Measurements from ENCODE around the gene ZNF497. TPM values are rescaled to one million over a fixed set of nuclear protein-coding genes. Genes with fewer than 3 reads are reported as not detected.

Gene ZNF497
- total and polyA plus RNA-seq, 2 of the 13 experiments (the other 11 are each of a cell fraction or from before 2014, with no cell fraction given): 1.5 to 1.9 TPM

GRCh38 chr19:58385891-58386575 is 23.5 kb upstream of the ZNF497 start (continued):
- TF ChIP-seq TIGD3 (CRISPR knock-in tag; IDR thresholded peaks at IDR 0.05; ENCODE audit: borderline replicate concordance) (no peak), ZBTB46 (CRISPR knock-in tag; IDR thresholded peaks at IDR 0.05; ENCODE audit: borderline replicate concordance) (no peak), ZBTB42 (CRISPR knock-in tag; IDR thresholded peaks at IDR 0.05) (no peak; the same call in 1 of the 2 replicates), E2F5 (CRISPR knock-in tag; conservative IDR thresholded peaks at IDR 0.05) (no peak), RBM39 (IDR thresholded peaks at IDR 0.05; ENCODE audit: low read depth, low read length, poor library complexity, severe bottlenecking) (peak; percentile 71), WIZ (CRISPR knock-in tag; IDR thresholded peaks at IDR 0.05) (no peak), SRSF4 (IDR thresholded peaks at IDR 0.05; ENCODE audit: low read depth, low read length, poor library complexity, severe bottlenecking) (no peak), ZNF503 (CRISPR knock-in tag; IDR thresholded peaks at IDR 0.05) (no peak), ATF6 (CRISPR knock-in tag; conservative IDR thresholded peaks at IDR 0.05) (no peak), ZNF337 (CRISPR knock-in tag; IDR thresholded peaks at IDR 0.05; ENCODE audit: borderline replicate concordance, low read depth) (no peak), MEIS2 (CRISPR knock-in tag; IDR thresholded peaks at IDR 0.05) (no peak), JUNB (CRISPR knock-in tag; IDR thresholded peaks at IDR 0.05; ENCODE audit: borderline replicate concordance) (no peak), MAZ (IDR thresholded peaks at IDR 0.05; ENCODE audit: borderline replicate concordance, low read depth, low read length) (no peak), MAZ (CRISPR knock-in tag; IDR thresholded peaks at IDR 0.05; ENCODE audit: low read depth) (no peak), ZNF777 (CRISPR knock-in tag; IDR thresholded peaks at IDR 0.05) (no peak), HOXA5 (CRISPR knock-in tag; IDR thresholded peaks at IDR 0.05) (no peak), ZNF790 (CRISPR knock-in tag; IDR thresholded peaks at IDR 0.05; ENCODE audit: borderline replicate concordance) (no peak), ZSCAN12 (CRISPR knock-in tag; IDR thresholded peaks at IDR 0.05) (no peak), KLF11 (CRISPR knock-in tag; IDR thresholded peaks at IDR 0.05) (no peak), TCF7L2 (IDR thresholded peaks at IDR 0.05; ENCODE audit: low read depth, low read length) (no peak)
